Ammon's horn (tissue), 1 donor: ENCODE data around the gene OIT3.

Experiments
- DNase-seq: peaks from one replicate; pipeline ENCODE4 v3.0.0-alpha.2; 2016; ENCODE audit warnings: low spot score

OIT3 gene

GRCh38 chr10:72952189-72952588 is 58.6 kb downstream of the OIT3 start:
- DNase-seq = no peak

GRCh38 chr10:72952642-72953158 is 59.2 kb downstream of the OIT3 start:
- no peak for DNase-seq

GRCh38 chr10:72953687-72954086 is 60.1 kb downstream of the OIT3 start:
- DNase-seq = no peak

GRCh38 chr10:72954230-72954595 is 60.7 kb downstream of the OIT3 start:
- DNase-seq = no peak

GRCh38 chr10:72954596-72955554 is 61.3 kb downstream of the OIT3 start, which contains the start of gene PLA2G12B:
Gene PLA2G12B (minus strand): TSS chr10:72954806. CDS start chr10:72954685, 121 bp downstream.
- no peak for DNase-seq

GRCh38 chr10:72956001-72956400 is 62.5 kb downstream of the OIT3 start:
- no peak for DNase-seq

- DNase-seq = no peak
Measured at GRCh38 chr10:72976886-72977285, 83.3 kb downstream of the OIT3 start.

GRCh38 chr10:72979709-72980108 is 86.2 kb downstream of the OIT3 start:
- DNase-seq = no peak

GRCh38 chr10:72980348-72980747 is 86.8 kb downstream of the OIT3 start:
- DNase-seq = no peak

GRCh38 chr10:72981028-72981881 is 87.7 kb downstream of the OIT3 start:
- DNase-seq = no peak

GRCh38 chr10:72981882-72982529 is 88.5 kb downstream of the OIT3 start:
- no peak for DNase-seq
